Cardiac fibroblast (primary cell): ENCODE measurements around the gene HIP1R.
A peak's percentile ranks its signal among the peaks of the same experiment; 100 is the strongest.

ENCODE experiments used
- DNase-seq, 2 donors: peaks; one replicate each; pipeline versions ENCODE4 v3.0.0 to v3.0.0-alpha.2; 2010; ENCODE audit warnings: low read depth in 2 of 2
- H3K4me3 ChIP-seq, 2 donors: replicated peaks in 1 of 2; 1 replicate in 1 of 2; 2 replicates in 1 of 2; pipeline ENCODE4 v1.5.1; 2011; ENCODE audit warnings: low read depth in 2 of 2, low read length in 2 of 2, mild to moderate bottlenecking in 2 of 2, moderate library complexity in 1 of 2
- TF ChIP-seq, protein P1 (sequence below): IDR thresholded peaks from one replicate; pipeline ENCODE4 v1.5.1; 2011; ENCODE audit warnings: low read depth, mild to moderate bottlenecking, low read length, inconsistent platforms

Gene HIP1R

DNA sequence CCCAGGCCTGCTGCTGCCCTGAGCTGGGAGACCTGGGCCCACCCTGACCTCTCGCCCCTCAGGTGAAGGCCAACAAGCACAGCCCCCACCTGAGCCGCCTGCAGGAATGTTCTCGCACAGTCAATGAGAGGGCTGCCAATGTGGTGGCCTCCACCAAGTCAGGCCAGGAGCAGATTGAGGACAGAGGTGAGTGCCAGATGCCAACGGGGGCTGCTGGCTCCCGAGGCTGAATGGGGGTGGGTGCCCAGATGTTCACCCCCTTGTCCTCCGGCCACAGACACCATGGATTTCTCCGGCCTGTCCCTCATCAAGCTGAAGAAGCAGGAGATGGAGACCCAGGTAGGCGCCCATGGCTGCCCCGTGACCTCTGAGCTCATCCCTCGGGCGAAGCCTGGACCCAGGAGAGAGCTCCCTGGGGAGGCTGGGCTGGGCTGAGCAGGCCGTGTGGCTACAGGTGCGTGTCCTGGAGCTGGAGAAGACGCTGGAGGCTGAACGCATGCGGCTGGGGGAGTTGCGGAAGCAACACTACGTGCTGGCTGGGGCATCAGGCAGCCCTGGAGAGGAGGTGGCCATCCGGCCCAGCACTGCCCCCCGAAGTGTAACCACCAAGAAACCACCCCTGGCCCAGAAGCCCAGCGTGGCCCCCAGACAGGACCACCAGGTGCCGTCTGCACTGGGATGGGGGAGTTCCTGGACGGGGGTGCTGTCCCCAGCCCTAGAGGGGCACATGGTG is 25.8 kb downstream of the HIP1R start:
- TF ChIP-seq, protein P1, sequence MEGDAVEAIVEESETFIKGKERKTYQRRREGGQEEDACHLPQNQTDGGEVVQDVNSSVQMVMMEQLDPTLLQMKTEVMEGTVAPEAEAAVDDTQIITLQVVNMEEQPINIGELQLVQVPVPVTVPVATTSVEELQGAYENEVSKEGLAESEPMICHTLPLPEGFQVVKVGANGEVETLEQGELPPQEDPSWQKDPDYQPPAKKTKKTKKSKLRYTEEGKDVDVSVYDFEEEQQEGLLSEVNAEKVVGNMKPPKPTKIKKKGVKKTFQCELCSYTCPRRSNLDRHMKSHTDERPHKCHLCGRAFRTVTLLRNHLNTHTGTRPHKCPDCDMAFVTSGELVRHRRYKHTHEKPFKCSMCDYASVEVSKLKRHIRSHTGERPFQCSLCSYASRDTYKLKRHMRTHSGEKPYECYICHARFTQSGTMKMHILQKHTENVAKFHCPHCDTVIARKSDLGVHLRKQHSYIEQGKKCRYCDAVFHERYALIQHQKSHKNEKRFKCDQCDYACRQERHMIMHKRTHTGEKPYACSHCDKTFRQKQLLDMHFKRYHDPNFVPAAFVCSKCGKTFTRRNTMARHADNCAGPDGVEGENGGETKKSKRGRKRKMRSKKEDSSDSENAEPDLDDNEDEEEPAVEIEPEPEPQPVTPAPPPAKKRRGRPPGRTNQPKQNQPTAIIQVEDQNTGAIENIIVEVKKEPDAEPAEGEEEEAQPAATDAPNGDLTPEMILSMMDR: no peak
- H3K4me3 ChIP-seq: no peak overlapping the region
- DNase-seq: no peak

DNA sequence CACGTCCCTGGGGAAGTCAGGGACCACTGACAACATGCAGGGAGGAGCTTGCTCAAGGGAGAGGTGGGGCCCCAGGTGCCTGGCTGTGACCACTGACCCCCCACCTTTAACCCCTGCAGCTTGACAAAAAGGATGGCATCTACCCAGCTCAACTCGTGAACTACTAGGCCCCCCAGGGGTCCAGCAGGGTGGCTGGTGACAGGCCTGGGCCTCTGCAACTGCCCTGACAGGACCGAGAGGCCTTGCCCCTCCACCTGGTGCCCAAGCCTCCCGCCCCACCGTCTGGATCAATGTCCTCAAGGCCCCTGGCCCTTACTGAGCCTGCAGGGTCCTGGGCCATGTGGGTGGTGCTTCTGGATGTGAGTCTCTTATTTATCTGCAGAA is 26.3 kb downstream of the HIP1R start:
- DNase-seq: no peak
- TF ChIP-seq, protein P1: no peak
- no peak overlapping the region for H3K4me3 ChIP-seq

DNA sequence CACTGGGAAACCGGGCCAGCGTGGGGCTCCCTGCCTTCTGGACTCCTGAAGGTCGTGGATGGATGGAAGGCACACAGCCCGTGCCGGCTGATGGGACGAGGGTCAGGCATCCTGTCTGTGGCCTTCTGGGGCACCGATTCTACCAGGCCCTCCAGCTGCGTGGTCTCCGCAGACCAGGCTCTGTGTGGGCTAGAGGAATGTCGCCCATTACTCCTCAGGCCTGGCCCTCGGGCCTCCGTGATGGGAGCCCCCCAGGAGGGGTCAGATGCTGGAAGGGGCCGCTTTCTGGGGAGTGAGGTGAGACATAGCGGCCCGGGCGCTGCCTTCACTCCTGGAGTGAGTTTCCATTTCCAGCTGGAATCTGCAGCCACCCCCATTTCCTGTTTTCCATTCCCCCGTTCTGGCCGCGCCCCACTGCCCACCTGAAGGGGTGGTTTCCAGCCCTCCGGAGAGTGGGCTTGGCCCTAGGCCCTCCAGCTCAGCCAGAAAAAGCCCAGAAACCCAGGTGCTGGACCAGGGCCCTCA is 26.9 kb downstream of the HIP1R start:
- TF ChIP-seq, protein P1: no peak
- H3K4me3 ChIP-seq: no peak overlapping the region
- no peak for DNase-seq

DNA sequence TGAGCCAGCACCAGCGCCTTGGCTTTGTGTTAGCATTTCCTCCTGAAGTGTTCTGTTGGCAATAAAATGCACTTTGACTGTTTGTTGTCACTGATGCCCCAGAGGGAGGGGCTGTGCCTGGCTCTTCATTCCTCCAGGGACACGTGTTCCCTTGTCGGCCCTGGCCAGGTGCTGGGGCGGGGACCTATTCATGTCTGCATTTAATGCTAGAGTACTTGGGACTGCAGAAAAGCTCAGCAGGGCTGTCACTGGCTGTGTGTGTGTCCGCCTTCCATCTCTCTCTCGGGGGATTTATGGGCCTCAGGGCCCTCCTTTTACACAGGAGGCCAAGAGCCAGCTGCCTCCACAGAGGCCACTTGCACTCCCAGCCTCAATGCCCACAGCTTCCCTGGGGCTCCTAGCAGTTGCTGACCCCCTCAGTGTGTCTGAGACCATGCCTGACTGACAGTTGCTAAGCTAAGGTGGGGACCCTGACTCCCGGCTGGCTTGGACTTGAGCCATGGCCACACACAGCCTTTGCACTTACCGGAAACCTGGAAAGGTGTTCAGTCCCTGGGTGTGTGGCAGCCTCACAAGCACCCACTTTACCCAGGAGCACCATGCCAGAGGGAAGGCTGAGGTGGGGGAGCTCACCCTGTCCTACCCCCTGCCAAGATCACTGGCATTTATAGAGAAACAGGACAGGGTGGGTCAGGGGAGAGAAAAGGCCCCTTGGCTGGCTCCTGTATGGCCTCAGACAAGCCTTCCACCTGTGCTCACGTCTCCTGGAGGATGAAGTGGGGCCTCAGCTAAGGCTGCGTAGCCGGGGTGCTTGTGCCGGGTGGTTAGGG is 27.8 kb downstream of the HIP1R start:
- no peak for DNase-seq
- no peak overlapping the region for H3K4me3 ChIP-seq
- TF ChIP-seq, protein P1: no peak

DNA sequence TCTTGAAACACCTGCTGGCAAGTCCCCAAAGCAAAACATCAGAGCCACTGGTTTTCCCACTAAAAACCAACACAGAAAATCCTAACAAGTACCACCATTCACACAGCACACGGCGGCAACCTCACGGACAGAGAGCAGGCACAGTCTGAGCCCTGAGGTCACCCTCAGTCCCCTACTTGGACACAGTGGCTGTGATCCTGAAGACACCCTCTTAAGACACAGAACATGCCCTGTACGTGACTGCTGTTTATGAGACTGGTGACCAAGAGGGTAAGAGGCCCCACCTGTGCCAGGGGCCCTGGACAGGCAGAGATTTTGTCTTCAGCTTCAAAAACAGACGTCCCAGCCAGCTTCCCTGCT is 29.6 kb downstream of the HIP1R start:
- DNase-seq: no peak
- TF ChIP-seq, protein P1: no peak
- H3K4me3 ChIP-seq: no peak overlapping the region

DNA sequence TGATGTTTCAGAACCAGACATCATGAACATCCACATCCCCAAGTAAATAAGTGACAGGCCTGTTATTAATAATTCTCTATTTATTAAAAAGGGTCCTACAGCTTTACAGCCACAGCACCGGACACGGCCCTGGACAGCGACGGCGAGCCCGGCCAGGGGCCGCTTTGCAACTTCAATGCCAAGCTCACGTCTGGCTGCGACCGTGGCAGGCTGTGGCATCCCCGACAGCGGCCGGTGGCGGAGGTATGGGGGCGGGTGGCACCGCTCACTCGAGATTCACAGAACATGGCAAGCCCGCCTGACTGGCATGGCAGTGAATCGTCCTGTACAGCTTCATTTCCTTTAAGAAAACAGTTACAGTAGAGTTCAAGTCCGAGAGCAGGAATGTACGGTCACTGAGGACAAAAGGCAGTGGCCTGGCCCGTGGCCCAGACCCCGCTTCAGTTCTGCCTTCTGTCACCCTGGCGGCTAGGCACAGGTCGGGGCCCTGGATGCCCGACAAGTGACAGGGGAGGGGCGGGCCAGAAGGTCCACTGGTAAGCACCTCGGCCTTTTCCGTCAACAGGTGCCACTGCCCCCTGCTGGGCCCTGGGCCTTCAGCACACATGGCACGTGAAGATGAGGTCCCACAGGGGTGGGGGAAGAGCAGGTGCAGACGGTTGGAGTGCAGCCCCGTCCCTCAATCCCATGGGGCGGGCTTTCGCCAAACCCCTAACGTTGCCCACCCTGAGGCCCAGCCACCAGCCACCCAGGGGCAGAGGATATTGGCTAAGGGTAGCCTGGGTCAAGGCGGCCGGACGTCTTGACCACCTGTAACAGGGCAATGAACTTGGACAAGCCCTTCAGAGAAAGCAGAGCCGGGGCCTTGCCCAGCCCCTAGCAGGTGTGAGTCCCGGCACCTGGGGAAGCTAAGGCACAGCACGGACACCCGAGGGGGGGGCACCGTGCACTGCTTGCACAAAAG is 30.3 kb downstream of the HIP1R start:
- H3K4me3 ChIP-seq: no peak overlapping the region
- no peak for DNase-seq
- TF ChIP-seq, protein P1: peak; percentile 47
